GM21381 (cell line): ENCODE measurements around the gene TNIP3.

Experiments used
- ATAC-seq: cut with Tn5 transposase; IDR thresholded peaks from one replicate; pipeline ENCODE4 v1.9.1; 2021; ENCODE audit warnings: mild to moderate bottlenecking, moderate library complexity; ENCODE audit not compliant: unreplicated experiment

Gene TNIP3

GRCh38 chr4:121140716-121141460 lies 23.2 kb downstream of the TNIP3 start:
- no peak for ATAC-seq

- peak; percentile 71 for ATAC-seq
Measured at GRCh38 chr4:121139533-121140222, 24.4 kb downstream of the TNIP3 start.

GRCh38 chr4:121138039-121138825 lies 25.9 kb downstream of the TNIP3 start:
- no peak for ATAC-seq

GRCh38 chr4:121130326-121130660 lies 33.8 kb downstream of the TNIP3 start:
- ATAC-seq, result no peak

GRCh38 chr4:121129606-121130325 lies 34.4 kb downstream of the TNIP3 start:
- no peak for ATAC-seq

GRCh38 chr4:121127100-121127499 lies 37.0 kb downstream of the TNIP3 start:
- no peak for ATAC-seq

GRCh38 chr4:121126449-121127006 lies 37.6 kb downstream of the TNIP3 start:
- no peak for ATAC-seq

GRCh38 chr4:121125498-121125885 lies 38.6 kb downstream of the TNIP3 start:
- no peak for ATAC-seq

- ATAC-seq, result no peak
Measured at GRCh38 chr4:121122661-121123060, 41.5 kb downstream of the TNIP3 start.

GRCh38 chr4:121119715-121120114 lies 44.4 kb downstream of the TNIP3 start:
- ATAC-seq, result no peak

GRCh38 chr4:121118344-121118743 lies 45.8 kb downstream of the TNIP3 start:
- ATAC-seq, result no peak

- no peak for ATAC-seq
Measured at GRCh38 chr4:121114756-121115155, 49.4 kb downstream of the TNIP3 start.

GRCh38 chr4:121112530-121112929 lies 51.6 kb downstream of the TNIP3 start:
- no peak for ATAC-seq

- ATAC-seq, result no peak
Measured at GRCh38 chr4:121108557-121108956, 55.6 kb downstream of the TNIP3 start.

GRCh38 chr4:121107507-121107906 lies 56.6 kb downstream of the TNIP3 start:
- no peak for ATAC-seq

- no peak for ATAC-seq
Measured at GRCh38 chr4:121100093-121100775, 63.9 kb downstream of the TNIP3 start.

- no peak for ATAC-seq
Measured at GRCh38 chr4:121098266-121098665, 65.9 kb downstream of the TNIP3 start.

GRCh38 chr4:121096629-121097028 lies 67.5 kb downstream of the TNIP3 start:
- no peak for ATAC-seq

GRCh38 chr4:121096191-121096590 lies 67.9 kb downstream of the TNIP3 start:
- ATAC-seq, result no peak

- ATAC-seq, result no peak
Measured at GRCh38 chr4:121094297-121094966, 69.7 kb downstream of the TNIP3 start.
